SK-N-SH (cell line): ENCODE data around the gene TSSK6. TPM values are rescaled to one million over a fixed set of nuclear protein-coding genes. Genes with fewer than 3 reads are reported as not detected.

ENCODE experiments used
- CTCF ChIA-PET: fragments of 300-600, 350-600 bp; formaldehyde crosslinking; extraction: SDS; loops from one replicate; lab custom pipeline; 2021; lab: Yijun Ruan, JAX
- POLR2A ChIA-PET: fragments of 350-600 bp; sonication (Branson Sonifier 250); formaldehyde crosslinking; extraction: SDS; loops from one replicate; lab custom pipeline; 2020; ENCODE audit warnings: antibody characterized with exemption, inconsistent platforms; lab: Yijun Ruan, JAX
- DNase-seq: peaks from one replicate; pipeline ENCODE4 v3.0.0; 2012
- H2AFZ ChIP-seq: fragments of 200-600 bp; sonication (generic); 2 replicates; pipeline ENCODE4 v1.8.1; 2016; ENCODE audit warnings: antibody characterized with exemption, mild to moderate bottlenecking, low read depth
- H3F3A ChIP-seq: fragments of 200-600 bp; sonication (generic); replicated peaks from 2 replicates; pipeline ENCODE3; 2016; ENCODE audit warnings: antibody characterized with exemption, mild to moderate bottlenecking; ENCODE audit not compliant: insufficient read depth
- H3K27ac ChIP-seq, 2 experiments: fragments of 200-500 bp in 1 of 2; fragments of 200-600 bp in 1 of 2; sonication (Bioruptor generic) in 1 of 2; sonication (generic), shearing (Covaris generic) in 1 of 2; 2 replicates each; pipeline versions ENCODE4 v1.5.1 to v1.6.1; 2014 to 2016; ENCODE audit warnings: low read depth in 2 of 2, inconsistent platforms in 1 of 2, low read length in 1 of 2, mild to moderate bottlenecking in 1 of 2, mixed read lengths in 1 of 2
- H3K27me3 ChIP-seq: fragments of 200-600 bp; sonication (generic), shearing (Covaris generic); 2 replicates; pipeline ENCODE4 v1.6.1; 2016; ENCODE audit warnings: mixed run types; ENCODE audit not compliant: insufficient read depth
- H3K36me3 ChIP-seq, 2 experiments: fragments of 200-500 bp in 1 of 2; fragments of 200-600 bp in 1 of 2; sonication (Bioruptor generic) in 1 of 2; sonication (generic) in 1 of 2; replicated peaks in 1 of 2; 2 replicates each; pipeline versions ENCODE3 to v1.5.1; 2014 to 2016; ENCODE audit warnings: low read length in 1 of 2, mild to moderate bottlenecking in 1 of 2; ENCODE audit not compliant: insufficient read depth in 2 of 2, control insufficient read depth in 1 of 2
- H3K4me1 ChIP-seq, 2 experiments: fragments of 200-500 bp in 1 of 2; fragments of 200-600 bp in 1 of 2; sonication (Bioruptor generic) in 1 of 2; sonication (generic), shearing (Covaris generic) in 1 of 2; 2 replicates each; pipeline versions ENCODE4 v1.5.1 to v1.6.1; 2014 to 2016; ENCODE audit warnings: low read depth in 1 of 2, low read length in 1 of 2, mixed run types in 1 of 2; ENCODE audit not compliant: insufficient read depth in 2 of 2, control insufficient read depth in 1 of 2
- H3K4me2 ChIP-seq: fragments of 200-600 bp; sonication (generic), shearing (Covaris generic); 2 replicates; pipeline ENCODE4 v1.6.1; 2017; ENCODE audit warnings: mixed run types
- H3K4me3 ChIP-seq, 2 experiments: fragments of 200-500 bp in 1 of 2; fragments of 200-600 bp in 1 of 2; sonication (Bioruptor generic) in 1 of 2; sonication (generic), shearing (Covaris generic) in 1 of 2; 2 replicates each; pipeline versions ENCODE4 v1.5.1 to v1.8.1; 2014 to 2016; ENCODE audit warnings: low read depth in 2 of 2, inconsistent platforms in 1 of 2, low read length in 1 of 2, mild to moderate bottlenecking in 1 of 2, mixed read lengths in 1 of 2, moderate library complexity in 1 of 2
- H3K79me2 ChIP-seq: fragments of 200-600 bp; sonication (generic); 2 replicates; pipeline ENCODE4 v1.8.1; 2017; ENCODE audit warnings: mild to moderate bottlenecking; ENCODE audit not compliant: insufficient read depth
- H3K9ac ChIP-seq: fragments of 200-600 bp; sonication (generic); 2 replicates; pipeline ENCODE4 v1.6.1; 2017; ENCODE audit warnings: mixed run types
- H3K9me2 ChIP-seq: fragments of 200-600 bp; sonication (generic); 2 replicates; pipeline ENCODE4 v1.6.1; 2017; ENCODE audit warnings: mixed run types
- H3K9me3 ChIP-seq: fragments of 200-600 bp; sonication (generic); 2 replicates; pipeline ENCODE4 v1.6.1; 2017; ENCODE audit warnings: mixed run types, mild to moderate bottlenecking, moderate library complexity
- H4K20me1 ChIP-seq: fragments of 200-600 bp; sonication (generic); 2 replicates; pipeline ENCODE4 v1.6.1; 2017; ENCODE audit warnings: mild to moderate bottlenecking, mixed run types; ENCODE audit not compliant: insufficient read depth
- CHD2 ChIP-seq: fragments of 150-350 bp; IDR thresholded peaks from 2 replicates; pipeline ENCODE4 v1.6.1; 2018; ENCODE audit warnings: low read length; ENCODE audit not compliant: partially characterized antibody
- EP300 ChIP-seq, 2 experiments: IDR thresholded peaks; 2 replicates each; pipeline versions ENCODE4 v1.4.0 to v1.6.1; 2012; ENCODE audit warnings: borderline replicate concordance in 1 of 2, low read depth in 1 of 2, low read length in 1 of 2
- FOXM1 ChIP-seq: IDR thresholded peaks from 2 replicates; pipeline ENCODE4 v1.4.0; 2012; ENCODE audit warnings: low read depth, mild to moderate bottlenecking
- GABPA ChIP-seq: IDR thresholded peaks from 2 replicates; pipeline ENCODE4 v1.4.0; 2012; ENCODE audit warnings: low read depth, mild to moderate bottlenecking
- MAX ChIP-seq: IDR thresholded peaks from 2 replicates; pipeline ENCODE4 v1.4.0; 2012; ENCODE audit warnings: low read depth
- NFIC ChIP-seq: IDR thresholded peaks from 2 replicates; pipeline ENCODE4 v1.4.0; 2012; ENCODE audit warnings: borderline replicate concordance
- POLR2AphosphoS5 ChIP-seq: IDR thresholded peaks from 2 replicates; pipeline ENCODE4 v1.6.1; 2012; ENCODE audit warnings: low read depth, low read length
- RAD21 ChIP-seq: IDR thresholded peaks from 2 replicates; pipeline ENCODE4 v1.6.1; 2012; ENCODE audit warnings: mild to moderate bottlenecking, low read length
- RCOR1 ChIP-seq: fragments of 150-350 bp; IDR thresholded peaks from 2 replicates; pipeline ENCODE4 v1.6.1; 2017; ENCODE audit warnings: antibody characterized with exemption, low read length
- RXRA ChIP-seq: IDR thresholded peaks from 2 replicates; pipeline ENCODE4 v1.4.0; 2012; ENCODE audit warnings: low read depth, mild to moderate bottlenecking, borderline replicate concordance
- TEAD4 ChIP-seq: IDR thresholded peaks from 2 replicates; pipeline ENCODE4 v1.4.0; 2012; ENCODE audit warnings: mild to moderate bottlenecking, borderline replicate concordance; ENCODE audit not compliant: insufficient read depth
- USF2 ChIP-seq: fragments of 150-350 bp; IDR thresholded peaks from 2 replicates; pipeline ENCODE4 v1.6.1; 2017; ENCODE audit warnings: antibody characterized with exemption, low read length, low read depth, borderline replicate concordance
- WGBS: methylation state at CpG from one replicate; pipeline ENCODE4 v1.1.6; 2017; ENCODE audit warnings: low lambda C conversion rate; 5-methylcytosine and 5-hydroxymethylcytosine counted together
- polyA plus RNA-seq, 3 experiments: library from polyadenylated mRNA; depleted of rRNA; stranded (reverse); fragments of >200 nt; gene quantifications; 2 replicates each; pipeline ENCODE4 v1.2.3, GENCODE V29; 2012
- TF ChIP-seq, protein P1 (sequence below): IDR thresholded peaks from 2 replicates; pipeline ENCODE4 v1.4.0; 2012; ENCODE audit warnings: low read depth, borderline replicate concordance
- TF ChIP-seq, protein P2 (sequence below): fragments of 200-600 bp; sonication (generic); IDR thresholded peaks from 2 replicates; pipeline ENCODE4 v1.6.1; 2017; ENCODE audit warnings: antibody characterized with exemption, mild to moderate bottlenecking, moderate library complexity
- TF ChIP-seq, protein P3 (sequence below): fragments of 150-350 bp; IDR thresholded peaks from 2 replicates; pipeline ENCODE4 v1.6.1; 2016; ENCODE audit warnings: mild to moderate bottlenecking, low read depth, low read length

Gene TSSK6
- polyA plus RNA-seq, 1 of the 3 experiments (the other 2 are of a cell fraction), result 3.1 TPM

DNA sequence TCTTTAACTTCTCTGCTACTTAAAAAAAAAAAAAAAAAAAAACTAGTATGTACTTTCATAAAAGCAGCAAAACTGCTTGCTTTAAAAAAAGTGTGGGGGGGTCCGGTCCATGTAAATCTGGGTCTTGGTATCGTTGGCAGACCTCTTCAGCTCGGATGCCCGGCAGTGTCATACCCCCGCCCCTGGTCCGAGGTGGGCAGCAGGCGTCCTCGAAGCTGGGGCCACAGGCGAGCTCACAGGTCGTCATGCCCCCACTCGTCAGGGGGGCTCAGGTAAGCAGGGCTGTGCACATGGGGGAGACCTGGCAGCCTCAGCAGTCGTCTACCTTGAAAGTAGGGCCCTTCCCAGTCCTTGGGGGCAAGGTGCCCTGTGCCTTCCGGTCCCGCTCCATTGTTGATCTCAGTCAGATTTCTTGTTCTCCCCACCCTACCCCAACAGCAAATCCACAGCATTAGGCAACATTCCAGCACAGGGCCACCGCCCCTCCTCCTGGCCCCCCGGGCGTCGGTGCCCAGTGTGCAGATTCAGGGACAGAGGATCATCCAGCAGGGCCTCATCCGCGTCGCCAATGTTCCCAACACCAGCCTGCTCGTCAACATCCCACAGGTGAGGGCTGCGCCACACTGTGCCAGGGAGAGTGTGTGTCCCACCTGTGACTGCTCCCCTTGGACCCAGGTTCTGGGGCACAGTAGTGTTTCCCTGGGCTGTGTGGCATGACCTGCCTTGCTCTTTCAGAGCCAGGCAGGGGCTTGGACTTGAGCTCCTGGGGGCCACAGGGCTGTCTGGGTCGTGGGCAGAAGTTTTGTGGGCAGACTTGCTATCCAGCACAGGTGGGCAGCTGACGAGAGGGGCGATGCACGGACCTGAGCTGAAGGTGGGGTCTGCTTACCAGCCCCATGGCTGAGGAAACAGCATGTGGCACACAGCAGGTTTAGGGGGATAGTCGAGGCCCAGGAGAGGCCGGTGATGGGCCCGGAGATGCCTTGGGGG lies 19.4 kb downstream of the TSSK6 start:
- POLR2A ChIA-PET, result interaction anchor here (0.6 kb wide), 1 partner anchor 32 kb away, joined by 5 read pairs; no protein-coding TSS in a partner anchor
- Histone ChIP-seq H3F3A (no peaks in the 10 kb centered on the region), H3K9me2 (no peaks in the 10 kb centered on the region), H3K4me3 (no peak overlapping the region), H3K27me3 (no peaks in the 10 kb centered on the region), H3K9me3 (no peaks in the 10 kb centered on the region), H3K36me3 (peaks cover 4 to 58% of the 10 kb centered on the region in 2 experiments), H3K27ac (no peak overlapping the region), H4K20me1 (no peaks in the 10 kb centered on the region), H3K9ac (no peak overlapping the region), H3K79me2 (peaks cover 30% of the 10 kb centered on the region), H3K4me2 (no peak overlapping the region), H2AFZ (no peak overlapping the region)
- 96% methylated on average over 19 of the region's 30 CpGs for WGBS
- CTCF ChIA-PET, result interaction anchor here (1.4 kb wide), 1 partner anchor 132 kb away, joined by 7 read pairs; no protein-coding TSS in a partner anchor
- TF ChIP-seq, protein P1, sequence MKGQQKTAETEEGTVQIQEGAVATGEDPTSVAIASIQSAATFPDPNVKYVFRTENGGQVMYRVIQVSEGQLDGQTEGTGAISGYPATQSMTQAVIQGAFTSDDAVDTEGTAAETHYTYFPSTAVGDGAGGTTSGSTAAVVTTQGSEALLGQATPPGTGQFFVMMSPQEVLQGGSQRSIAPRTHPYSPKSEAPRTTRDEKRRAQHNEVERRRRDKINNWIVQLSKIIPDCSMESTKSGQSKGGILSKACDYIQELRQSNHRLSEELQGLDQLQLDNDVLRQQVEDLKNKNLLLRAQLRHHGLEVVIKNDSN, result no peak
- TF ChIP-seq POLR2AphosphoS5 (no peak), EP300 (IDR thresholded peaks at IDR 0.05; ENCODE audit: borderline replicate concordance in 1 of 2, low read depth in 1 of 2, low read length in 1 of 2) (no peak), FOXM1 (no peak), RAD21 (no peak), RCOR1 (no peak), GABPA (no peak), CHD2 (no peak), USF2 (no peak), TEAD4 (no peak), MAX (no peak), RXRA (no peak), NFIC (no peak)
- TF ChIP-seq, protein P2, sequence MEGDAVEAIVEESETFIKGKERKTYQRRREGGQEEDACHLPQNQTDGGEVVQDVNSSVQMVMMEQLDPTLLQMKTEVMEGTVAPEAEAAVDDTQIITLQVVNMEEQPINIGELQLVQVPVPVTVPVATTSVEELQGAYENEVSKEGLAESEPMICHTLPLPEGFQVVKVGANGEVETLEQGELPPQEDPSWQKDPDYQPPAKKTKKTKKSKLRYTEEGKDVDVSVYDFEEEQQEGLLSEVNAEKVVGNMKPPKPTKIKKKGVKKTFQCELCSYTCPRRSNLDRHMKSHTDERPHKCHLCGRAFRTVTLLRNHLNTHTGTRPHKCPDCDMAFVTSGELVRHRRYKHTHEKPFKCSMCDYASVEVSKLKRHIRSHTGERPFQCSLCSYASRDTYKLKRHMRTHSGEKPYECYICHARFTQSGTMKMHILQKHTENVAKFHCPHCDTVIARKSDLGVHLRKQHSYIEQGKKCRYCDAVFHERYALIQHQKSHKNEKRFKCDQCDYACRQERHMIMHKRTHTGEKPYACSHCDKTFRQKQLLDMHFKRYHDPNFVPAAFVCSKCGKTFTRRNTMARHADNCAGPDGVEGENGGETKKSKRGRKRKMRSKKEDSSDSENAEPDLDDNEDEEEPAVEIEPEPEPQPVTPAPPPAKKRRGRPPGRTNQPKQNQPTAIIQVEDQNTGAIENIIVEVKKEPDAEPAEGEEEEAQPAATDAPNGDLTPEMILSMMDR, result no peak
- TF ChIP-seq, protein P3, sequence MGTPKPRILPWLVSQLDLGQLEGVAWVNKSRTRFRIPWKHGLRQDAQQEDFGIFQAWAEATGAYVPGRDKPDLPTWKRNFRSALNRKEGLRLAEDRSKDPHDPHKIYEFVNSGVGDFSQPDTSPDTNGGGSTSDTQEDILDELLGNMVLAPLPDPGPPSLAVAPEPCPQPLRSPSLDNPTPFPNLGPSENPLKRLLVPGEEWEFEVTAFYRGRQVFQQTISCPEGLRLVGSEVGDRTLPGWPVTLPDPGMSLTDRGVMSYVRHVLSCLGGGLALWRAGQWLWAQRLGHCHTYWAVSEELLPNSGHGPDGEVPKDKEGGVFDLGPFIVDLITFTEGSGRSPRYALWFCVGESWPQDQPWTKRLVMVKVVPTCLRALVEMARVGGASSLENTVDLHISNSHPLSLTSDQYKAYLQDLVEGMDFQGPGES, result no peak
- TF ChIP-seq, all 33 proteins: peak for 0
- H3K4me1 ChIP-seq, result no peaks in the 10 kb centered on the region
- no peak for DNase-seq
